SU-DHL-6 (cell line): Measurements from ENCODE around the gene GRIK4.
"Not testable (repeated sequence)": the region's sequence is repeated elsewhere in the genome, so short reads cannot be mapped to it uniquely, and the experiment has no call there.

Experiments
- H2AFZ ChIP-seq: fragments of 200-600 bp; sonication (generic); 2 replicates; pipeline ENCODE4 v1.6.1; 2014; ENCODE audit warnings: low read depth, mild to moderate bottlenecking, moderate library complexity, mixed read lengths, antibody characterized with exemption, low read length; ENCODE audit not compliant: severe bottlenecking
- H3F3A ChIP-seq: fragments of 200-600 bp; shearing (Covaris generic); 2 replicates; pipeline ENCODE4 v1.6.0; 2016; ENCODE audit warnings: antibody characterized with exemption, mild to moderate bottlenecking; ENCODE audit not compliant: insufficient read depth
- H3K27ac ChIP-seq: fragments of 200-600 bp; sonication (generic); 2 replicates; pipeline ENCODE4 v1.5.1; 2016; ENCODE audit warnings: low read depth, mild to moderate bottlenecking, low read length, moderate library complexity, mixed read lengths
- H3K27me3 ChIP-seq: fragments of 200-600 bp; sonication (generic), shearing (Covaris generic); 2 replicates; pipeline ENCODE4 v1.6.0; 2014; ENCODE audit warnings: mild to moderate bottlenecking, low read length
- H3K36me3 ChIP-seq: fragments of 200-600 bp; sonication (generic); 2 replicates; pipeline ENCODE4 v1.6.1; 2014; ENCODE audit warnings: mild to moderate bottlenecking, low read length, mixed read lengths
- H3K4me2 ChIP-seq: fragments of 300-600, 200-600 bp; shearing (Covaris generic), sonication (generic); 2 replicates; pipeline ENCODE4 v1.6.0; 2014; ENCODE audit warnings: low read length, low read depth, mild to moderate bottlenecking; ENCODE audit not compliant: poor library complexity, severe bottlenecking
- H3K4me3 ChIP-seq: fragments of 200-600 bp; sonication (generic); 2 replicates; pipeline ENCODE4 v1.5.1; 2014; ENCODE audit warnings: antibody characterized with exemption, low read length, mild to moderate bottlenecking, mixed read lengths; ENCODE audit not compliant: insufficient read depth, poor library complexity, severe bottlenecking
- H3K79me2 ChIP-seq: fragments of 200-600 bp; sonication (generic); 2 replicates; pipeline ENCODE4 v1.6.1; 2014; ENCODE audit warnings: mild to moderate bottlenecking, low read length, moderate library complexity; ENCODE audit not compliant: insufficient read depth
- H3K9ac ChIP-seq: fragments of 200-600 bp; sonication (generic); 2 replicates; pipeline ENCODE4 v1.7.0; 2014; ENCODE audit warnings: mild to moderate bottlenecking, low read length
- H3K9me2 ChIP-seq: fragments of 200-600 bp; sonication (generic); replicated peaks from 2 replicates; pipeline ENCODE4 v1.6.1; 2014; ENCODE audit warnings: low read length; ENCODE audit not compliant: insufficient read depth
- H3K9me3 ChIP-seq: fragments of 200-600 bp; sonication (generic); 2 replicates; pipeline ENCODE4 v1.6.1; 2014; ENCODE audit warnings: low read length, mixed read lengths; ENCODE audit not compliant: insufficient read depth
- H4K20me1 ChIP-seq: fragments of 200-600 bp; sonication (generic); 2 replicates; pipeline ENCODE4 v1.6.1; 2014; ENCODE audit warnings: low read depth, mild to moderate bottlenecking, antibody characterized with exemption, low read length, moderate library complexity, mixed read lengths
- EZH2phosphoT487 ChIP-seq: fragments of 200-600 bp; sonication (generic), shearing (Covaris generic); conservative IDR thresholded peaks from 2 replicates; pipeline ENCODE4 v1.6.1; 2018; ENCODE audit warnings: mild to moderate bottlenecking, antibody characterized with exemption, low read length, moderate library complexity, mixed read lengths
- TF ChIP-seq, protein P1 (sequence below): fragments of 200-600 bp; sonication (generic); IDR thresholded peaks from one replicate; pipeline ENCODE4 v1.5.1; 2017; ENCODE audit warnings: antibody characterized with exemption, mild to moderate bottlenecking, low read length, moderate library complexity; ENCODE audit not compliant: insufficient read depth, poor library complexity, severe bottlenecking

Gene GRIK4

DNA sequence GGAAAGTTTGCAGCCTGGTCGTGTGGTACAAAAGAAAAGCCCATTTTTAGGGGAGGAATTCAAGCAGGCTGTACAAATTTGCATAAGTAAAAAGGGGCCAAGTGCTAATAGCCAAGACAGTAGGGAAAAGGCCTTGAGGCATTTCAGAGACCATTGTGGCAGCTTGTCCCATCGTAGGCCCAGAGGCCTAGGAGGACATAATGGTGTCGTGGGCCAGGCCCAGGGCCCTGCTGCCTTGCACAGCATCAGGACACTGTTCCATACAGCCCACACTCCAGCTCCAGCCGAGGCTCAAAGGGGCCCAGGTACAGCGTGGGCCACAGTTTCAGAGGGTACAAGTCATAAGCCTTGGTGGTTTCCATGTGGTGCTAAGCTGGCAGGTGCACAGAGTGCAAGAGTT, 106.9 kb downstream of the GRIK4 start:
- Histone ChIP-seq H3K9ac (no peak overlapping the region), H3K27ac (no peak overlapping the region), H3K27me3 (no peaks in the 10 kb centered on the region), H4K20me1 (no peaks in the 10 kb centered on the region), H3K36me3 (no peaks in the 10 kb centered on the region), H3F3A (no peaks in the 10 kb centered on the region), H3K9me2 (no peaks in the 10 kb centered on the region), H2AFZ (no peak overlapping the region), H3K4me2 (no peak overlapping the region), H3K9me3 (peaks cover 12% of the 10 kb centered on the region; the same call in 1 of the 2 replicates), H3K4me3 (no peak overlapping the region), H3K79me2 (no peaks in the 10 kb centered on the region)
- TF ChIP-seq, protein P1, sequence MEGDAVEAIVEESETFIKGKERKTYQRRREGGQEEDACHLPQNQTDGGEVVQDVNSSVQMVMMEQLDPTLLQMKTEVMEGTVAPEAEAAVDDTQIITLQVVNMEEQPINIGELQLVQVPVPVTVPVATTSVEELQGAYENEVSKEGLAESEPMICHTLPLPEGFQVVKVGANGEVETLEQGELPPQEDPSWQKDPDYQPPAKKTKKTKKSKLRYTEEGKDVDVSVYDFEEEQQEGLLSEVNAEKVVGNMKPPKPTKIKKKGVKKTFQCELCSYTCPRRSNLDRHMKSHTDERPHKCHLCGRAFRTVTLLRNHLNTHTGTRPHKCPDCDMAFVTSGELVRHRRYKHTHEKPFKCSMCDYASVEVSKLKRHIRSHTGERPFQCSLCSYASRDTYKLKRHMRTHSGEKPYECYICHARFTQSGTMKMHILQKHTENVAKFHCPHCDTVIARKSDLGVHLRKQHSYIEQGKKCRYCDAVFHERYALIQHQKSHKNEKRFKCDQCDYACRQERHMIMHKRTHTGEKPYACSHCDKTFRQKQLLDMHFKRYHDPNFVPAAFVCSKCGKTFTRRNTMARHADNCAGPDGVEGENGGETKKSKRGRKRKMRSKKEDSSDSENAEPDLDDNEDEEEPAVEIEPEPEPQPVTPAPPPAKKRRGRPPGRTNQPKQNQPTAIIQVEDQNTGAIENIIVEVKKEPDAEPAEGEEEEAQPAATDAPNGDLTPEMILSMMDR: no peak
- TF ChIP-seq EZH2phosphoT487: no peak

DNA sequence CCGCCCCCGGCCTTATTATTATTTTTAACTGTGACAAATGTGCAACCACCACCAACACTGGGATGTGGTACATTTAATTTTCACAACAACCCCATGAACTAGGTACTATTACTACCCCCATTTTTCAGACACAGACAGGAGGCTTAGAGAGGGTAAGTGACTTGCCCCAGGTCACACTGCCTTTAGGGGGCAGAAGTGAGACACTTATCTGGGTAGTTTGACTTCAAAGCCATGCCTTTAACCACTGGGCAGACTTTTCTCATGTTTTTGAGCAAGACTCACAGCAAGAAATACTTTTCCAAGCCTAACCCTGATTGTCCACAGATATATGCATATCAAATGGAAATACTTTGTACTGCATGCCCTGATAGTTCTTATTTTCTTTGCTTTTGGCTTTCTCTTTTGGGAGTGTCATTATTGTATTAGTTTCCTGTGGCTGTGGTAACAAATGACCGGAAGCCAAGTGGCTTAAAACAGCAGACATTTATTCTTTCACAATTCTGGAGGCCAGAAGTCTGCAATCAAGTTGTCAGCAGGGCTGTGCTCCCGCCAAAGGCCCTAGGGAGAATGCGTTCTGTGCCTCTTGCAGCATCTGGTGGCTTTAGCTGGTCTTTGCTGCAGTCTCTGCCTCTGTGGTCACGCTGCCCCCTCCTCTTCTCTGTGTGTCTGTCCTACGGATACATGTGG, 110.8 kb downstream of the GRIK4 start:
- no peak overlapping the region for H3K27ac ChIP-seq
- H2AFZ ChIP-seq: no peak overlapping the region
- no peak for TF ChIP-seq EZH2phosphoT487
- TF ChIP-seq, protein P1: no peak
- H3K9me3 ChIP-seq: peaks cover 12% of the 10 kb centered on the region; the same call in 1 of the 2 replicates
- no peaks in the 10 kb centered on the region for H3K79me2 ChIP-seq
- no peaks in the 10 kb centered on the region for H3K36me3 ChIP-seq
- H4K20me1 ChIP-seq: no peaks in the 10 kb centered on the region
- no peak overlapping the region for H3K4me2 ChIP-seq
- no peak overlapping the region for H3K9ac ChIP-seq
- H3K27me3 ChIP-seq: no peaks in the 10 kb centered on the region; the same call in 1 of the 2 replicates
- H3F3A ChIP-seq: no peaks in the 10 kb centered on the region
- H3K9me2 ChIP-seq: no peaks in the 10 kb centered on the region
- H3K4me3 ChIP-seq: no peak overlapping the region

DNA sequence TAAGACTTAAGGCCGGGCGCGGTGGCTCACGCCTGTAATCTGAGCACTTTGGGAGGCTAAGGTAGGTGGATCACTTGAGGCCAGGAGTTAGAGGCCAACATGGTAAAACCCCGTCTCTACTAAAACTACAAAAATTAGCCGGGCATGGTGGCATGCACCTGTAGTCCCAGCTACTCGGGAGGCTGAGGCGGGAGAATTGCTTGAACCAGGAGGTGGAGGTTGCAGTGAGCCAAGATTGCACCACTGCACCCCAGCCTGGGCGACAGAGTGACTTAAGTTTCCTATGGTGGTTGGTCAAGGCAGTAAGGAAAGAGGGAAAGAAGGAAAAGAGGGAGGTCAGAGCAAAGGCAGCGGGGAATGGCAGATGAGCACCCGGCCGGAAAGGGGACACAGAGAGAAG, 113.4 kb downstream of the GRIK4 start:
- not testable (repeated sequence) for H3K9me2 ChIP-seq, H3K27me3 ChIP-seq

DNA sequence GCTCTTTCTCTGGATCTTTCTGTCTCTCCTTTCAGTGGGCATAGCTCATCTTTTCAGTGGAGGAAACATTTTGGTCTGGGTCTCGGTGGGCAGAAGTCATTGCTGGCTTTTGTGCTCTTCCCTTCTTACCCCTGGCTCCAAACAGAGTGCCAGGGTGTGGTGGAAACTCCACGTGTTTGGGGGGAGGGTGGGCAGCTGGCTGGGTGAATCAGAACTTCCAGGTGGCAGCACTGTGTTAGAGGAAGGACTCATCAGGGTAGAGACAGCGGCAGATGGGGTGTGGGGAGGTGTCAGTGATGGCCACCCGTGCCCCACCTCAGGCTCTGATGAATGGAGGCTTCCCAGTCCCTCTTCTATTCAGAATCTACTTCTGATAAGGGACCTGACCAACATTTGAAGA, 114.0 kb downstream of the GRIK4 start:
- no peaks in the 10 kb centered on the region; the same call in 1 of the 2 replicates for H3K27me3 ChIP-seq

More for the DNA sequence above, 113.4 kb downstream of the GRIK4 start:
- not testable (repeated sequence) for H3K9me3 ChIP-seq, H3K4me2 ChIP-seq, H3K27ac ChIP-seq, H4K20me1 ChIP-seq, H3F3A ChIP-seq, H3K4me3 ChIP-seq, H3K36me3 ChIP-seq, H2AFZ ChIP-seq, H3K79me2 ChIP-seq, H3K9ac ChIP-seq

More for the DNA sequence above, 114.0 kb downstream of the GRIK4 start:
- H3F3A ChIP-seq: no peaks in the 10 kb centered on the region
- H3K27ac ChIP-seq: no peak overlapping the region
- TF ChIP-seq, protein P1: no peak
- TF ChIP-seq EZH2phosphoT487: no peak
- no peak overlapping the region for H3K9ac ChIP-seq
- H3K4me2 ChIP-seq: no peak overlapping the region
- no peak overlapping the region for H2AFZ ChIP-seq
- H3K79me2 ChIP-seq: no peaks in the 10 kb centered on the region
- no peaks in the 10 kb centered on the region for H4K20me1 ChIP-seq
- no peak overlapping the region for H3K4me3 ChIP-seq
- H3K9me3 ChIP-seq: no peaks in the 10 kb centered on the region
- H3K9me2 ChIP-seq: no peaks in the 10 kb centered on the region
- H3K36me3 ChIP-seq: no peaks in the 10 kb centered on the region
